Progenitor cell of endocrine pancreas (in vitro differentiated cells): ENCODE results near the gene RAB6B. TPM values are rescaled to one million over a fixed set of nuclear protein-coding genes. Genes with fewer than 3 reads are reported as not detected.

Experiments used
- DNase-seq: peaks from one replicate; pipeline ENCODE4 v3.0.0; 2021; ENCODE audit warnings: low spot score; ENCODE audit not compliant: unreplicated experiment
- H3K27ac Mint-ChIP-seq: 2 replicates; pipeline ENCODE4 v1.8.0; 2021; ENCODE audit warnings: mild to moderate bottlenecking, moderate library complexity, mixed read lengths
- H3K27me3 Mint-ChIP-seq: 2 replicates; pipeline ENCODE4 v1.8.0; 2021; ENCODE audit warnings: mixed read lengths
- H3K36me3 Mint-ChIP-seq: 2 replicates; pipeline ENCODE4 v1.8.0; 2022; ENCODE audit warnings: mixed read lengths; ENCODE audit not compliant: insufficient read depth
- H3K4me1 Mint-ChIP-seq: 2 replicates; pipeline ENCODE4 v1.8.0; 2021; ENCODE audit warnings: low read depth, mixed read lengths
- H3K4me3 Mint-ChIP-seq: 2 replicates; pipeline ENCODE4 v1.8.0; 2021; ENCODE audit warnings: low read depth, mild to moderate bottlenecking, moderate library complexity, mixed read lengths
- H3K9me3 Mint-ChIP-seq: 2 replicates; pipeline ENCODE4 v1.8.0; 2021; ENCODE audit warnings: low read depth, mixed read lengths
- total RNA-seq: library from RNA; stranded (reverse); gene quantifications from 2 replicates; pipeline ENCODE4 v1.2.1, GENCODE V29; 2021
- TF ChIP-seq, protein P1 (sequence below): fragments of 200-600 bp; sonication (generic); IDR thresholded peaks from one replicate; pipeline ENCODE4 v1.5.0; 2021; ENCODE audit warnings: antibody characterized with exemption, mild to moderate bottlenecking; ENCODE audit not compliant: unreplicated experiment

The RAB6B gene
- total RNA-seq, 1 donor from 2014 or later = 10.5 TPM

- Mint-ChIP-seq H3K4me1 (no peaks in the 10 kb centered on the region), H3K4me3 (no peak overlapping the region), H3K27ac (no peak overlapping the region), H3K27me3 (peaks cover 6% of the 10 kb centered on the region), H3K36me3 (no peaks in the 10 kb centered on the region), H3K9me3 (peaks cover 7% of the 10 kb centered on the region)
- TF ChIP-seq, protein P1, sequence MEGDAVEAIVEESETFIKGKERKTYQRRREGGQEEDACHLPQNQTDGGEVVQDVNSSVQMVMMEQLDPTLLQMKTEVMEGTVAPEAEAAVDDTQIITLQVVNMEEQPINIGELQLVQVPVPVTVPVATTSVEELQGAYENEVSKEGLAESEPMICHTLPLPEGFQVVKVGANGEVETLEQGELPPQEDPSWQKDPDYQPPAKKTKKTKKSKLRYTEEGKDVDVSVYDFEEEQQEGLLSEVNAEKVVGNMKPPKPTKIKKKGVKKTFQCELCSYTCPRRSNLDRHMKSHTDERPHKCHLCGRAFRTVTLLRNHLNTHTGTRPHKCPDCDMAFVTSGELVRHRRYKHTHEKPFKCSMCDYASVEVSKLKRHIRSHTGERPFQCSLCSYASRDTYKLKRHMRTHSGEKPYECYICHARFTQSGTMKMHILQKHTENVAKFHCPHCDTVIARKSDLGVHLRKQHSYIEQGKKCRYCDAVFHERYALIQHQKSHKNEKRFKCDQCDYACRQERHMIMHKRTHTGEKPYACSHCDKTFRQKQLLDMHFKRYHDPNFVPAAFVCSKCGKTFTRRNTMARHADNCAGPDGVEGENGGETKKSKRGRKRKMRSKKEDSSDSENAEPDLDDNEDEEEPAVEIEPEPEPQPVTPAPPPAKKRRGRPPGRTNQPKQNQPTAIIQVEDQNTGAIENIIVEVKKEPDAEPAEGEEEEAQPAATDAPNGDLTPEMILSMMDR = no peak
- DNase-seq = no peak
These were observed 12.6 kb downstream of the RAB6B start for GRCh38 chr3:133882986-133883586.

DNA sequence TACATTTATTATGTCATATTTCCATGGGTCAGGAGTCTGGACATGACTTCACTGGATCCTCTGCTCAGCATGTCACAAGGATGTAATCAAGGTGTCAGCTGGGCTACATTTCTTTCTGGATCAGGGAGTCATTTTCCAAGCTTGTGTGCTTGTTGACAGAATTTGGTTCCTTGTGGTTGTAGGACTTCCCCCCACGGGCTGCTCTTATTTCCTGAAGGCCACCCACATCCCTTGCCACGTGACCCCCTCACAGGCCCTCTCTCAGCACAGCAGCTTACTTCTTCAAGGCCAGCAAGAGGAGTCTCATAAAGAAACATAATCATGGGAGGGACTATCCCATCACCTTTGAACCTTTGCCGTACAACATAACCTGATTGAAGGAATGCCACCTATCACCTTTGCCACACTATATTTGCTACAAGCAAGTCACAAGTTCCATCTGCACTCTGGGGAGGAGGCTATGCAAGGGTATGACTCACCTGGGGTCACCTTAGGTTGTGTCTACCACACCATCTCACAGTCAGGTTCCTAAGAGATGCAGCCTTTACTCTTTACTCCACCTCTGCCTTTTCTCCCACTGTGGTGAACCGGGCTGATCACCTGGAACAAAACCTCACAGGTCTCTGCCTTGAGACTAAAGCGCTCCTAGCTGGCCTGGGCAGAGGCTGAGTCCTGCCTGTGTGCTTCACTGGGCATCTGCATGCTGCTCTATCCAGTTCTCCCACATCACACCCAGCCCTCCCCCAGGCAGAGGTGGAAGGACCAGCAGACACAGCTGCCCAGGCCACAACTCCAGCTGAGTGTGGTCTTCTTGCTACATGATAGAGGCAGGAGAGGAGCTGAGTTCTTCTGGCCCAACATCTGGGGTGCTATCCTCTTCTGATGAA, 13.5 kb downstream of the RAB6B start:
- H3K4me3 Mint-ChIP-seq = no peak overlapping the region
- H3K27me3 Mint-ChIP-seq = peaks cover 6% of the 10 kb centered on the region
- H3K27ac Mint-ChIP-seq = peak overlapping the region; percentile 29
- no peaks in the 10 kb centered on the region for H3K36me3 Mint-ChIP-seq
- H3K9me3 Mint-ChIP-seq = peaks cover 7% of the 10 kb centered on the region
- TF ChIP-seq, protein P1 = no peak
- H3K4me1 Mint-ChIP-seq = no peaks in the 10 kb centered on the region
- no peak for DNase-seq

DNA sequence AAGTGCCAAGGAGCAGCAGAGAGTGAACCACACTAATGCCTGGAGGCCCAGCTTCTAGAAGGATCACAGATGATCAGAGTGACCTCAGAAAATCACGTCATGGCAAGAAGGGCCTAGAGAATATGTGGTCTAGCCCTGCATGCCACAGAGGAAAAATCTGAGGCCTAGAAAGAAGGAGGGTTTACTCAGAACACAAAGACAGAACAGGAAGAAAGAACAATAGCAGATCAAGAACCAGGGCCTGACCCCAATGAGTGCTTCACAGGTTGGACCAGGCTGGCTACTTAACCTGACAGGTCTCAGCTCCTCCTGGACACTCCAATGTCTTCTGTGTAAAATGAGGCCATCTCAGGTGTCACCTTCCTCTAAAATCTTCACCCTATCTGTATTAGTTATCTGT, 14.2 kb downstream of the RAB6B start:
- Mint-ChIP-seq H3K4me1 (no peaks in the 10 kb centered on the region), H3K36me3 (no peaks in the 10 kb centered on the region), H3K27me3 (peaks cover 6% of the 10 kb centered on the region), H3K4me3 (no peak overlapping the region), H3K9me3 (peaks cover 7% of the 10 kb centered on the region), H3K27ac (no peak overlapping the region)
- TF ChIP-seq, protein P1 = no peak
- no peak for DNase-seq

DNA sequence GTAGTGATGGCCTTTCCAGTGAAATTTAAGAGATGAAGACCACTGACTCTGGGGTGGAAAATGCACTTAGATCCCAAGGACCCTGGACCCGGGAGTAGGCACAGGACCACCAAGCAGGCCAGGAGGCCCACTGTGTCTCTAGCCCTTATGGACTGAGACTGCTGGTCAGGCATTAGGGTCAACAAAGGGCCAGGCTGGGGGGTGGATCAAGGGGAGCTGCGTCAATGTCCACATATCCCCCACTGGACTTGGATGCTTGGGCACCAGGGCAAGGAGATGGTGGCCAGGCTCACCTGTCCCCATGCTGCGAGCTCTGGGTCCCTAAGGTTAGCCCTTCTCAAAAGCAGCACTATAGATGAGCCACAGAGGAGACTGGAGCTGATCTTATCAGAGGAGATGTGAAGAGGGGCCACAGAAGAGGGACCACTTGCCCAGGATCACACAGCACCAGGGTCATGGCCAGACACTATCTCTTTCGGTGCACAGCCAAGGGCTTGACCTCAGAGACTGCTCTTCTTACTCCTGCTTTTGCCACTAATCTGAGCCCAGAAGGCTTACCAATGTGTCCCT, 14.7 kb downstream of the RAB6B start:
- no peak for DNase-seq
- Mint-ChIP-seq H3K9me3 (peaks cover 7% of the 10 kb centered on the region), H3K4me1 (no peaks in the 10 kb centered on the region), H3K27ac (no peak overlapping the region), H3K36me3 (no peaks in the 10 kb centered on the region), H3K4me3 (no peak overlapping the region), H3K27me3 (peaks cover 8% of the 10 kb centered on the region)
- TF ChIP-seq, protein P1 = no peak

DNA sequence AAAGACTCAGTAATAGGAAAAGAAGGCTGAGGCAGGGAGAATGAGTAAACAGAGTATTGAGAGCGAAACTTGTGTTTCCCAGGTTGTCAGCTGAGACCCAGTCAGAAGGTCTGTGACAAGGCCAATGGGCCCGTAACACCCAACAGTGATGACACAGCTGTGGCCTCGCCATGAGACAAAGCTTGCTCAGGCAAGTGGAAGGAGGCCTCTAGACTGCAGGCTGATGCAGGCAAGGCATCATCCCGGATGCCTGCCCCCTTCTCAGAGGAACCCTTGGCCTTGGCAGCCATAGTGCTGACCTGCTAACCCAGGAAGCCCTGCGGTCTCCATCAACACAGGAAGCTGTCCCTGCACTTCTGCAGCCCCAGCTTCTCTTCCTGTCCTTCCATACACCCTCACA, 15.4 kb downstream of the RAB6B start:
- Mint-ChIP-seq H3K27me3 (peaks cover 5% of the 10 kb centered on the region), H3K36me3 (no peaks in the 10 kb centered on the region), H3K4me1 (no peaks in the 10 kb centered on the region), H3K9me3 (peaks cover 7% of the 10 kb centered on the region), H3K27ac (no peak overlapping the region), H3K4me3 (no peak overlapping the region)
- DNase-seq = no peak
- TF ChIP-seq, protein P1 = no peak
